Activated naive CD4-positive, alpha-beta T cell treated with anti-CD3 and anti-CD28 coated beads, Interleukin-2, amount 10 ng/mL, durations not matched to agents 7 days and 5 days (primary cell): ENCODE measurements around the gene TNIK.
A peak's percentile ranks its signal among the peaks of the same experiment; 100 is the strongest.

Experiments used
- CTCF ChIA-PET: fragments of 350-600 bp; sonication (Branson Sonifier 250); formaldehyde crosslinking; loops from one replicate; lab custom pipeline; 2021; ENCODE audit warnings: antibody characterized with exemption; lab: Charles Lee
- DNase-seq: peaks from one replicate; pipeline ENCODE4 v3.0.0-alpha.2; 2020
- H3K27ac Mint-ChIP-seq: one replicate; pipeline ENCODE4 v1.8.0; 2021; ENCODE audit warnings: mild to moderate bottlenecking, moderate library complexity, mixed read lengths
- H3K27me3 Mint-ChIP-seq: one replicate; pipeline ENCODE4 v1.8.0; 2021; ENCODE audit warnings: mild to moderate bottlenecking, mixed read lengths
- H3K36me3 Mint-ChIP-seq: one replicate; pipeline ENCODE4 v1.8.0; 2021; ENCODE audit warnings: mixed read lengths
- H3K4me1 Mint-ChIP-seq: one replicate; pipeline ENCODE4 v1.8.0; 2021; ENCODE audit warnings: mixed read lengths
- H3K4me3 Mint-ChIP-seq: one replicate; pipeline ENCODE4 v1.8.0; 2021; ENCODE audit warnings: mild to moderate bottlenecking, moderate library complexity, mixed read lengths
- H3K9me3 Mint-ChIP-seq: one replicate; pipeline ENCODE4 v1.8.0; 2021; ENCODE audit warnings: mixed read lengths

Gene TNIK

DNA sequence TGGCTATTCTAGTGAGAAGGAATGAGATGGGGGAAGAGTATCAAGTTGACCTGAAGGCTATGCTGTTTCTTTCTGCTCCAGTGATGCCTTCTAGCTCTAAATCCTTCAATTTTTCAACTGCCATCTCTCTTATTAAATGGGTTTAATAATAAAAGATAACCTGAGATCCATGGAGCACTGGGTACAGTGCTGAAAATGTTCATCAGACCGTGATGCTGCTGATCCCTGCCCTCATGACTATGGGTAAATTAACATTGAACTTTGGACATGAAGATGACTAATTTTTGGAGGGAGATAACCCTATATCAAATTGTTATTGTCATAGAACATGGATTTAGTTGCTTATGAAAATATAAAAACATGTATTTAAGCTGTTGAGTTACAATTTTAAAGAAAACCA lies 406.0 kb downstream of the TNIK start:
- Mint-ChIP-seq H3K27ac (no peak overlapping the region), H3K4me1 (no peaks in the 10 kb centered on the region), H3K9me3 (no peaks in the 10 kb centered on the region), H3K4me3 (no peak overlapping the region), H3K36me3 (no peaks in the 10 kb centered on the region), H3K27me3 (peaks cover 23% of the 10 kb centered on the region)
- CTCF ChIA-PET, result interaction anchor here (0.8 to 1.5 kb wide), 3 partner anchors 36 to 512 kb away, joined by 3 to 4 read pairs (median 3); no protein-coding TSS in a partner anchor
- no peak for DNase-seq

DNA sequence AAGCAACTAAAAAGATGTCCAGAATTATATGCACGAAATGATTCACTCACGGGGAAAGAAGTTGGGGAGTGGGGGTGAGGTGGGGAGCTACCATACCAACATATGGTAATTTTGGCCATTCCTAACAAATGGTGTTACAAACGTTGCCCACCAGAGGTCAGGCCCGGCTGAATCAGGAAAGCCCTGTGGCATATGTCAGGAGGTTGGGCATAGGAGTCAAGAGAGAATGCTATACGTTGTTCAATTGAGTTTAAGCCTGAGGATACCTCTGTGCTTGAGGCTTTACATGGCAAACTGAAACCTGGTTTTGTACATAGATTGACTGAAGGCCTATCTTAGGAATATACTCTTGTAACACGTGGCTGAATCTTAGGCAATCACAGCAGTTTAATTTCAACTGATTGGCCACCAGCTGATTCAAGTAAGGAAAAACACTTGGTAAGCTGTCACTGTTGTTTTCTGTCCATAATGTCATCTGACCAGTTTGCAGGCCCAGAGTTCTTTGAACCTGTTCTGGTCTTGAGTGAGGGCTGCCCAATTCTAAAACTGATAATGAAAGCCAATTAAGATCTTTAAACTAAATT lies 410.3 kb downstream of the TNIK start:
- Mint-ChIP-seq H3K27ac (no peak overlapping the region), H3K4me3 (no peak overlapping the region), H3K36me3 (no peaks in the 10 kb centered on the region), H3K27me3 (peaks cover 25% of the 10 kb centered on the region), H3K9me3 (no peaks in the 10 kb centered on the region), H3K4me1 (no peaks in the 10 kb centered on the region)
- peak; percentile 65 for DNase-seq
- CTCF ChIA-PET, result interaction anchor here (0.8 to 2.6 kb wide), 12 partner anchors 11 to 1292 kb away, joined by 3 to 24 read pairs (median 3); no protein-coding TSS in a partner anchor

DNA sequence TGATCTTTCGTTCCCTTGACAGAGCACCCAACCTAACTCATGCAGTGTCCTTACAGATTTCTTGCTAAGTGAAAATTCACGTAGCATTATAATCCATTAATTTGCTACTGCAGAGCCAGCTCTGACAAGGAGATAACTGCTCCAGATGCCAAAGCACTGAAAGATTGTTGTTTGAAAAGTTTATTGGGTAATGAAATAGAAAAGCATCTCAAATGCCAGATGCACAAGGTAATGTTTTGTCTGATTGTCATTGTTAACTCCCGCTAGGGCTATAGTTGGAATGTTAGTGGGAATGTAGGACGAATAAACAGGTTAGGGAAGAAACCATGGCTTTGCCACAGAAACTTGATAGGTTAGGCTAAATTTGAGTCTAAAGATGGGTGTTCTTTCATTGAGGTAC lies 413.4 kb downstream of the TNIK start:
- peaks cover 9% of the 10 kb centered on the region for H3K27me3 Mint-ChIP-seq
- no peaks in the 10 kb centered on the region for H3K4me1 Mint-ChIP-seq
- no peaks in the 10 kb centered on the region for H3K9me3 Mint-ChIP-seq
- DNase-seq, result no peak
- no peaks in the 10 kb centered on the region for H3K36me3 Mint-ChIP-seq
- CTCF ChIA-PET, result interaction anchor here (0.7 kb wide), 1 partner anchor 520 kb away, joined by 3 read pairs; no protein-coding TSS in a partner anchor
- no peak overlapping the region for H3K27ac Mint-ChIP-seq
- H3K4me3 Mint-ChIP-seq, result no peak overlapping the region

DNA sequence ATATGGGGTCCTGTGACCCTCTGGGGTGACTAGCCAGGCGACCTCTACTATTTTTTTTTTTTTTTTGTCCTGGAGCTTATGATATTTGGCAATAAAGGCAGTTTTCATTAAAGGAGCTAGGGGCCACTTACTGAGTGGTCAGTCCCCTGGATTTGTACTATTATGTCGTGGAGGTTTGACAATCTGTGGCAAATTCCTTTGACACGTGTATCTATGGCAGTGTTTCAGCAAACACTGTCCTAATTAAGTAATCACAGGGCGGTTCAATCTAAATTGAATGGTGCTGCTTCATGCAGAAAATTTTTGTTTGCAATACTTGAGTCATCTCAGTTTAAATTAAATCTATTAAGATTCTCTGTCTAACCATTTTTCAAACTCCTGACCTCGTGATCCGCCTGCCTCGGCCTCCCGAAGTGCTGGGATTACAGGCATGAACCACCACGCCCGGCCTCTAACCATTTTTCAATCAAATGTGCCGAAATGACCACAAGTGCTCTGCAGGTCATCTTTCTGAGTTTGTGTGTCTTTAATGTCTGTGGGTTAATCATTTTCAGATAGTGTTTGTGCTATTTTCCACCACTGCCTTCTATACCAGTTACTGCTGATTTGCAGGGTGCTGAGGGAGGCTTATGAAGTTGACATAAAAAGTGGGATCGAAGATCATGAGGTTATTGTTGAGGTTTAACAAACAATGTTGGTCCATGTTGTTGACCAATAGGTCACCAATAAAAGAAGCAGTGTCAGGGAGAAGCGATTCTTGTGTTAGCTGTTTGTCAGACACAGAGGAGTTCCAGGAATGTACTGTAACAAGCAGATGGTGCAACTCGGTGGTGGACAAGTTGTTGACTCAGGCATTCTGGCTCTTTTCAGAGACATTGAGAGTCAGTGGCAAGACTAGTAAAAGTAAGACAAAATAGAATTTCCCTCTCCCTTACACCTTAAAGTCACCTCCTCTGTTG lies 415.1 kb downstream of the TNIK start:
- H3K36me3 Mint-ChIP-seq, result no peaks in the 10 kb centered on the region
- no peak overlapping the region for H3K27ac Mint-ChIP-seq
- CTCF ChIA-PET, result interaction anchor here (1.5 kb wide), 1 partner anchor 569 kb away, joined by 3 read pairs; no protein-coding TSS in a partner anchor

DNA sequence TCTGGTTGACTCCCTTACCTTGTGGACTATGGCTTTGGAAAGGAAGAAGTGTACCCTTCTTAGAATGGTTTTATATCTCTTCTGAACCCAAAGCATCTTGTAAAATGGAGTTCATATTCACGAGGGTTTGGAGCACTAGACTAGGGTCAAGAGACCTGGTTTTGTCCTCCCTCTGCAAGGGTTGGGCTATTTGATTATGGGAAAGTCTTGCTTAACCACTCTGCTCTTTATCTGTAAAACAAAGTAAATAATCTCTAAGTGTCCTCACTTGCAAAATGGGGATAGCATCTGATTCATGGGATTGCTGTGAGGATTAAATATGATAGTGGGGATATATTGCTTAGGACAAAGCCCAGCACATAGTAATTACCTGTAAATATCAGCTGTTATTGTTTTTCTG lies 415.8 kb downstream of the TNIK start:
- H3K36me3 Mint-ChIP-seq, result no peaks in the 10 kb centered on the region
- no peaks in the 10 kb centered on the region for H3K9me3 Mint-ChIP-seq
- H3K27me3 Mint-ChIP-seq, result peaks cover 8% of the 10 kb centered on the region
- H3K4me1 Mint-ChIP-seq, result no peaks in the 10 kb centered on the region
- H3K4me3 Mint-ChIP-seq, result no peak overlapping the region
- CTCF ChIA-PET, result interaction anchor here (1.5 kb wide), 1 partner anchor 570 kb away, joined by 3 read pairs; no protein-coding TSS in a partner anchor
- DNase-seq, result no peak
- no peak overlapping the region for H3K27ac Mint-ChIP-seq

More for the DNA sequence above, 415.1 kb downstream of the TNIK start:
- H3K27me3 Mint-ChIP-seq, result peaks cover 7% of the 10 kb centered on the region
- no peaks in the 10 kb centered on the region for H3K4me1 Mint-ChIP-seq
- no peaks in the 10 kb centered on the region for H3K9me3 Mint-ChIP-seq
- H3K4me3 Mint-ChIP-seq, result no peak overlapping the region
- no peak for DNase-seq

DNA sequence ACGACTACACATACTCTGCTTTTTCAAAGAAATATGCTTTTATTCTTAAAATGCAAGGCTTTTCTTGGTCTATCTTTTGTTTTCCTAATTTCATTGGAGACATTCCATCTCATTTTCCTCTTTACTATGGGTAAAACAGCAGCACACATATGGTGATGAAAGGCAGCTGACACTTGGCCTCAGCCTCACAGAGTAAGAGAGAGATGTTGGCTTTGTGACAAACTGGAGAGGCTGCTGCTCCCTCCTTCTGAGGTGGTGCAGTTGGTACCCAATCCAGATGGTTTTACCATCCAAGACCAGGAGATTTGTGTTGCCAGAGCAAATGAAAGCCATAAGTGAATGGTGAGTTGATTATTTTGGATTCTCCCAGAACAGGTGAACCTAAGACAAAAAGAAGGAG lies 420.5 kb downstream of the TNIK start:
- Mint-ChIP-seq H3K4me1 (no peaks in the 10 kb centered on the region), H3K9me3 (no peaks in the 10 kb centered on the region)

DNA sequence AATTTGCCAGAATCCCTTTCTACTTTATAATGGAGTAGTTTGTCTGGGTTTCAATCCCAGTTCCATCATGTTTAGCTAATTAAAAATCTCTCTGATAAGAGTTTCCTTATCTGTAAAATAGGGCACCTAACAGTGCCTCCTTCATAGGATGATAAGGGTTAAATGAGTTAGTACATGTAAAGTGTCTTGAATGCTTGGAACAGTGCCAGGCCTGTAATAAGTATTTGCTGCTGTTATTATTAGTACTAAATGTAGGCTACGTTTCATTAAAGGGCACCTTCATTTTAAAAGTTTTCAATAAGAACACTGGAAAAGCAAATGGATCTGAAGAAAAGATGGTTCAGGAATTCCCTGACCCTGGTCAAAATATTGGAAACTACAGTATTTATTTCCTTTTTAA lies 421.9 kb downstream of the TNIK start:
- H3K4me1 Mint-ChIP-seq, result no peaks in the 10 kb centered on the region
- peaks cover 18% of the 10 kb centered on the region for H3K27me3 Mint-ChIP-seq
- CTCF ChIA-PET, result no interaction called here
- no peaks in the 10 kb centered on the region for H3K9me3 Mint-ChIP-seq
- no peak for DNase-seq
- no peaks in the 10 kb centered on the region for H3K36me3 Mint-ChIP-seq
- no peak overlapping the region for H3K4me3 Mint-ChIP-seq
- H3K27ac Mint-ChIP-seq, result no peak overlapping the region

More for the DNA sequence above, 420.5 kb downstream of the TNIK start:
- H3K27me3 Mint-ChIP-seq, result peaks cover 13% of the 10 kb centered on the region
- no peaks in the 10 kb centered on the region for H3K36me3 Mint-ChIP-seq
- CTCF ChIA-PET, result no interaction called here
- H3K27ac Mint-ChIP-seq, result no peak overlapping the region
- no peak for DNase-seq
- H3K4me3 Mint-ChIP-seq, result no peak overlapping the region

DNA sequence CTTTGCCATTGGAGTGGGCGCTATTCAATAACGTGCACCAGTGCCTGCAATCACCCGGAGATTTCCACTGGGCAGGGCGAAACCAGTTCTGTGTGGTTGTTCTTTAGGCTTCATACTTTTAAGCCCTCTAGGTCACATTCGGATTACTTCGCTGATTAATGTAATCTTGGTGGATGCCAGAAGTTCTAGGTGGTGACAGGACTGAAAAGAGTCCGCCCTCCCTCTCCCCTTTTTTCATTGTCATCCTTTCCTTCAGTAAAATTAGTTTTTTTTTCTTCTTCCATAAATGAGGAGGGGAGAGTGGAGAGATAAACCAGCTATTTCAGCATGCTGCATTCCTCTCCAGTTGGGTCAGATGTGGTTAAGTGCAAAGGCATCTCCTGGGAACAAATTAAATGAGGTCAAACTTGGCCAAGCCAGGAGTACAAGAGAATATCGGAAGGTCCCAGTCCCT lies 431.4 kb downstream of the TNIK start:
- CTCF ChIA-PET, result no interaction called here
- H3K27me3 Mint-ChIP-seq, result peaks cover 13% of the 10 kb centered on the region

DNA sequence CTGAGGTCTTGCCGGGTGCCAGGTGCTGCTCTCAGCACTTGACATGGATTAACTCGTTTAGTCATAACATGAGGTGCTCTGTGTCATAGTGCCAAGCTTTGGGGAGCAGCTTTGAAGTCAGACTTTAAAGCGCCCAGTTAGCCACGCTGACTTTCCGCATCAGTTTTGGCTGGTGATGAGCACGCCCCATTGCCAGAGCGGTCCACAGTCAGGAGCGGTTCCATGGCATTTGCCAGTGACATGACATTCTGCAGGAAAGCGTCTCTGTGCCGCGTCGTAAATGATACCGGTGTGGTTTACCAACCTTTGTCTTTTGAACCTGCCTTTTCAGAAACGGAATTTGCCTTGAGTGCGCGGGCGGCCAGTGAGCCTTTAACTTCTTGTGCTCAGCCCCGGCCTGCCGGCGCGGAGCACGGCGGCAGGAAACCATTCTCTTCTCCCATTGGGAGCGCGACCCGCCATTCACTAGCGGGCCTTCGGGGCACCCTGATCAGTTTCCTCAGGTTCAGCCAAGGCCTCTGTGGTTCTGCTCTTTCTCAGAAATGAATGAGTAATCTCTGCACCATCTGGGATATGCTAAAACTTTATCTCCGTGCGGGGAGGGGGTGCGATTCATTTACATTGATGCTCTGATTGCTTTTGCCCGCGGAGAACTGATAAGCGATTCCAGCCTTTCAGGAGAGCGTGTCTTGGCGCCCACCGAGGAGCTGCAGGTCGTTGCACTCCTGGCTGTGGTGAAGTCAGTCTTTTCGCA lies 432.0 kb downstream of the TNIK start:
- peaks cover 11% of the 10 kb centered on the region for H3K27me3 Mint-ChIP-seq
- no peaks in the 10 kb centered on the region for H3K36me3 Mint-ChIP-seq
- no peaks in the 10 kb centered on the region for H3K9me3 Mint-ChIP-seq
- H3K4me3 Mint-ChIP-seq, result no peak overlapping the region
- H3K27ac Mint-ChIP-seq, result no peak overlapping the region
- H3K4me1 Mint-ChIP-seq, result peaks cover 2% of the 10 kb centered on the region
- peak; percentile 62 for DNase-seq
- CTCF ChIA-PET, result no interaction called here

More for the DNA sequence above, 431.4 kb downstream of the TNIK start:
- Mint-ChIP-seq H3K4me1 (peaks cover 2% of the 10 kb centered on the region), H3K9me3 (no peaks in the 10 kb centered on the region), H3K4me3 (no peak overlapping the region), H3K27ac (no peak overlapping the region), H3K36me3 (no peaks in the 10 kb centered on the region)
- DNase-seq, result no peak

DNA sequence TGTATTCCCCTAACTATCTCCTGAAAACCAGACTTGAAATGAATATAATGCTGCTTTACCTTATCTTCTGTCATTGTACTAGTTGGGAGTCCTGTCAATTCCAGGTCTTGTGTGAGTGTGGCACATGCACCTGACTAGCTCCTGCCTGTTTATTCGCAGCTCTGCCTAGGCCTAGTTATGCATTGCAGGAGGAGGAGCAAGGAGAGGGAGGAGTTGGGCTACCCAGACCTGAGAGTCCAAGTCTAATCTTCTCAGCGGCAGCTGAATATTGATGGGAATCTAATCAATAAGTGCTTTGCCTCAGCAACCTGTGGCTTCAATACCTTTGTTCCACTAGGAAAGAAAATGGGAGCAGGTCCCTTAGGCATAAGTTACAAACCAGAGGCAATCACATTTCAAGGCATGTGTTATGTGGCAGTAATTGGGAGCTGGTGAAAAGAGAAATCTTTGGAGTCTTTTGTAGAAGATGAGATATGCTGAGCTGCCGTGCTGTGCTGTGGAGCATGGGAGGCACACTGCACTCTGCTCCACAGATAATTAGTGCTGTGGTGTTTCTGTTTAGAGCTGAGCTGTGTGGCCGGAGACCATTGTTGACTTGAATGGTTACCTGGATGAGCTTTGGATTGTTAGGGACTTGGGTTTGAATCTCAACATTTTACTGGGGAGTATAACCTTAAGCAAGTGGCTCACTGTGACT lies 433.5 kb downstream of the TNIK start, which contains the start of gene SLC2A2:
Gene SLC2A2 (minus strand): TSS at position 124 of the 697 bp plus-strand sequence. CDS start 50 bp downstream, at position 74.
- no peak for DNase-seq
- H3K36me3 Mint-ChIP-seq, result no peaks in the 10 kb centered on the region
- H3K27me3 Mint-ChIP-seq, result peaks cover 13% of the 10 kb centered on the region
- CTCF ChIA-PET, result no interaction called here
- H3K4me1 Mint-ChIP-seq, result peaks cover 2% of the 10 kb centered on the region
- H3K27ac Mint-ChIP-seq, result no peak within 1 kb of the TSS
- H3K4me3 Mint-ChIP-seq, result no peak within 1 kb of the TSS
- H3K9me3 Mint-ChIP-seq, result no peaks in the 10 kb centered on the region

DNA sequence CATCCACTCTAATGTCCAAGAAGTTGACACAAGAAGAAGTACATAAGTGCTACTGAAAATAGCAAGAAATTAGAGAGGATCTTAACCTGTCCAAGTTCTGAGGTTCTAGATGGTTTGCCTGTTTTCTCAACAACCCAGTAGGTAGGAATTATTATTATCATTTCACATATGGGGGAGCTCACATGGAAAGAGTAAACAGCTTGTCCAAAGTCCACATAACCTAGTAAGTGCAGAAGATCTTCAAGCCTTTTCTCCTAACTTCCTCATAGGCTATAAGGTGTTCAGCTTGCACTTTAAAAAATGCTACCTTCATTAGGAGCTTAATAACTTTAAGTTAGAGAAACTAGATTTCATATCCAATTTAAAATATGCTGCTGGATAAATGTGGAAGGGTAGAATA lies 436.6 kb downstream of the TNIK start:
- no peaks in the 10 kb centered on the region for H3K36me3 Mint-ChIP-seq
- H3K9me3 Mint-ChIP-seq, result no peaks in the 10 kb centered on the region
- H3K27me3 Mint-ChIP-seq, result peaks cover 13% of the 10 kb centered on the region
- CTCF ChIA-PET, result interaction anchor here (1.0 kb wide), 1 partner anchor 9 kb away, joined by 3 read pairs; no protein-coding TSS in a partner anchor
- no peak overlapping the region for H3K27ac Mint-ChIP-seq
- no peak for DNase-seq
- peaks cover 2% of the 10 kb centered on the region for H3K4me1 Mint-ChIP-seq
- H3K4me3 Mint-ChIP-seq, result no peak overlapping the region

DNA sequence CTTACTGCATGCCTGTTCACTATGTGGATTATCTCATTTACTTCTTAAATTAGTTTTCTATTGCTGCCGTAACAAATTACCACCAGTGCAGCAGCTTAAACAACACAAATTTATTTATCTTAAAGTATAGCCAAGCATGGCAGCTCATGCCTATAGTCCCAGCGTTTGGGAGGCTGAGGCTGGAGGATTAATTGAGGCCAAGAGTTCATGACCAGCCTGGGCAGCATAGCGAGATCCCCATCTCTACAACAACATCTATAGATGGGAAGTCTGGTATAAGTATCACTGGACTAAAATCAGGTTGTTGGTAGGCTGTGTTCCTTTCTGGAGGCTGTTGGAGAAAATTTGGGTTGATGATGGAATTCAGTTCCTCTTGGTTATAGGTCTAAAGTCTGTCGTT lies 438.8 kb downstream of the TNIK start:
- no peak overlapping the region for H3K4me3 Mint-ChIP-seq
- no peak for DNase-seq
- no peak overlapping the region for H3K27ac Mint-ChIP-seq
- H3K36me3 Mint-ChIP-seq, result no peaks in the 10 kb centered on the region
- CTCF ChIA-PET, result interaction anchor here (1.7 kb wide), 1 partner anchor 544 kb away, joined by 3 read pairs; no protein-coding TSS in a partner anchor
- H3K4me1 Mint-ChIP-seq, result no peaks in the 10 kb centered on the region
- H3K9me3 Mint-ChIP-seq, result no peaks in the 10 kb centered on the region
- H3K27me3 Mint-ChIP-seq, result peaks cover 6% of the 10 kb centered on the region

DNA sequence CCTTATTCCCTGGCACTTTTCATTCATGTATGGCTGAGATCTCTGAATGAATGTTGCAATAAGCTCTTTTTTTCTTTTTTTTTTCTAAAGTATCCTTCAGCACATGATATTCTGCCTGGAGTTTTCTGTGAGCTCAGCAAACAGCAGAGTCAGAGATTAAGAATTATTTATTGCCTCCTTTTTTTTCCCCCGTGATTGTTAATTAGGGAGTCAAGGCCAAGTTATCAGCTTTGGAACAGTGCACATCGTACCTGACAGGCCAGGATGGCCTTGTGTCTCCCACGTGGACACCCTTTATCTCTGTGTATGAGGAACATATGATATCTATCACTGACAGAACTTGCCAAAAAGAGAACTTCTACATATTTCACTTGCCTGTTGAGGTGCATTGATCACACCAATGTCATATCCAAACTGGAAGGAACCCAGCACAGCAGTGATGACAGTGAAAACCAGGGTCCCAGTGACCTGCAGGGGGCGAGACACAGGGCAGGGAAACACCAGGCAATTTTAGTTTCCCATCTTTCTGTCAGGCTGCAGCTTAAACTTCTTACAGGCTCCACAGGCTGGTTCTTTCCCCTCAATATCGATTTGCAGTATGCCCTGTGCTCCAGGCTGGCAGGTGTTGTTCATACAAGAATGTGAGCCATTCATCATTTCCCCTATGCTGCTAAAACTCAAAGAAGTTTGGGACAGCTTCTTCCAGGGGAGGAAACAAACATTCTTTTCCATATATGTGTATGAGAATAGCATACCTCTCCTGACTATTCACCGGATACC lies 441.9 kb downstream of the TNIK start:
- H3K4me1 Mint-ChIP-seq, result no peaks in the 10 kb centered on the region
- no peaks in the 10 kb centered on the region for H3K9me3 Mint-ChIP-seq
- DNase-seq, result no peak
- no peak overlapping the region for H3K27ac Mint-ChIP-seq
- peaks cover 6% of the 10 kb centered on the region for H3K27me3 Mint-ChIP-seq
- CTCF ChIA-PET, result no interaction called here
- H3K36me3 Mint-ChIP-seq, result no peaks in the 10 kb centered on the region
- H3K4me3 Mint-ChIP-seq, result no peak overlapping the region
